NCI-H1930 (cell line): ENCODE data around the gene GPR37.

Experiments
- DNase-seq, 2 experiments: peaks; one replicate each; lab custom pipeline; 2025; lab: John Stamatoyannopoulos, UW

GPR37 gene

GRCh38 chr7:124780608-124781007 is 15.0 kb upstream of the GPR37 start:
- DNase-seq = no peak

GRCh38 chr7:124780056-124780455 is 14.5 kb upstream of the GPR37 start:
- DNase-seq = no peak

DNA sequence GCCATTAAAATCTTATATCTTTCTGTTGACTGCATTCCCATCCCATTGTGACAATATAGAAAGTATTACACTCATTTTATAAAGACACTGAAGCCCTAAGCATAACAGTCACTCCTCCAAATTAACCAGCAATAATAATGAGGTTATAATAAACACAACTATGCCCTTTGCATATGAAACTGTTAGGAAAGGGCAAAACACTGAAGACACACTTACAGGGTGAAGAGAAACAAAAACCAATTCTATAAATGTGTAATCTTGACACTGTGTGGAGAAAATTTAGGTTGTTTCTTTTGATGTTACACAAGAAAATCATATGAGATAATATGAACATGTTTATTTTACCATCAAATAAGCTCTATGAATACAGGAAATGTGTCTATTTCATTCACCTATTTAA is 14.0 kb upstream of the GPR37 start:
- DNase-seq = no peak

DNA sequence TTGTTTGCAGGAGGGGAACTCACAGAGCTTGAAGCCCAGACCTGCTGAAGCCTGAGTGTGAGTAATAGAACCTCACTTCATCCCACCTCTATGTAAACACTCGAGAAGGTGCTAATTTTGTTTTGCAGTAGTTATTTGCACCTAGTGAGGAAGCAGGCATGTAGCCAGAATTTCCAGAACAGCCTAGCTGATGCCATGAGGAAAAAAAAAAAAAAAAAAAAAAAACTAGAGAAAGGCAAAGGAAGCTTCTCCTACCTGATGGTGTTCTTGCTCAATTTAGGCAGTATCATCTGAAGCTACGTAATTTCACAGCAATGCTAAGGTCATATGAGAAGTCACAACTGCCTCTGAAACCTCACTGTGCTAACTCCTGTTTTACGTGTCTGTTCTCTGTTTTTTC is 13.6 kb upstream of the GPR37 start:
- no peak for DNase-seq

DNA sequence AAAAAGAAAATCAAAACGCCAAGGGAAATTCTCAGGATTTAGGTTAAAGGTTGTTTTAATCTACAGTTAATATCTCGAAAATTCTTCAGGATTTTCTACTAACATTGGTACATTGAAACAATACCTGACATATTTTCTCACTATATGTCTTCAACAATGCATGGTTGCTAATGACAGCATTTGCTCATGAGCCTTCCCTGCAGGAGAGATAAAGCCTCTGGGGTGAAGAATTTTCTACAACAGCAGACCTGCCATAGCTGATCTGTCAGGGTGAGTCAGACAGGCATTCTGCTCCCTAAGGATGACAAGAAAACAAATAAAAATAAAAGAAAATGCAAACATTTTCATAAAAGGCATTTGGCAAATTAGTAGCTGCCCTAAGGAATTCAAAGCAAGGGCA is 11.7 kb upstream of the GPR37 start:
- DNase-seq = no peak

DNA sequence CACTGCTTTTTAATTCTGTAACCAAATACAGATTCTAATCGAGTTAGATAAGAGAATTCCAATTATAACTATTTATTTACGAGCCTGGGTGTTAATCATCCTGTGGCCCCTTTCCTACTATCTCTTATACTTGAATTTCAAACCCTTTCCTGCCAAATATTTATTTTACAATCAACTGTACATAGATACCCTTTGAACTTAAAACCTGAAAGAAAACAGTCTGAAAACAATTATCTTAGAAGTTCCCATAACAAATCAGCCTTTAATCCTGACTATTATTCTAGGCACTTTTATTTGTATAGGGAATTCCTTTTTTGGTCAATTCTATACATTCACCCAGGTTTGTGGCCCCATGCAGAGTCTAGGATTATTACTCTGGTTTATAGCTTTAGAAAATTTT is 10.6 kb upstream of the GPR37 start:
- DNase-seq = no peak

DNA sequence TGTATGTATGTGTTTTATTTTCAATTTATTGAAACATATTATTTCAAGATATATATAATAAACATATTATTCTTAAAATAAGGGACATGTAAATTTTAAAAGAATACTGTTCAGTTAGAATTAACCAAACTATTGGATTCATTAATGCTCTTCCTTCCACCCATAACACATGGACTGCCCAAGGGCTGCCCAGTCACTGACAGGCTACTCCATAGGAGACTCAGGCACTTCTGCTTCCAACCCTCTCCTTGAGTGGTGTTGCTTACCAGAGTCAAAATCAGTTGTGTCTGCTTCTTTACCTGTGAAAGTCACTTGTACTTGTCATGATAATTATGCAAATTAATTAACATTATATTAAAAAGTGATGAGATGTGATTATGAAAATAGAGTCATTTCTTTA is 9.8 kb upstream of the GPR37 start:
- no peak for DNase-seq

GRCh38 chr7:124773938-124774337 is 8.3 kb upstream of the GPR37 start:
- no peak for DNase-seq

DNA sequence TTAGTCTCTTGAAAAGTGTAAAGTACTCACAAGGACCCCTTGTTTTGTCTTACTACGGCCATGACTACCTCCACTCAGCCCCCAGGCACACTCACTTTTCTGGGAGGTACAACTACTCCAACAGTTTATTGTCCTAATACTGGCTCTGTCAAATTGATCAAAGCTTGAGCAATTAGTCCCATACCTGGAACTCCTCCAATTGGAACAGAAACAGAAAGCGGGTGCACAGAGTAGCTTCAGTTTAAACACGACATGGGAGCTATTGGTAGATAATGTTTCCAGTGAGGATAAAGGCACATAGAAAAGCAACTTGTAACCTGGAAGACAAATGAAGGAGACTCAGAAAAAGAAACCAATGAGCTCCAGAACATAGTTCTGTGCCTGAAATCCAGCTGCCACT is 7.7 kb upstream of the GPR37 start:
- DNase-seq = no peak

GRCh38 chr7:124769136-124769535 is 3.5 kb upstream of the GPR37 start:
- no peak for DNase-seq

- no peak for DNase-seq
Measured at GRCh38 chr7:124768525-124768924, 2.9 kb upstream of the GPR37 start.

DNA sequence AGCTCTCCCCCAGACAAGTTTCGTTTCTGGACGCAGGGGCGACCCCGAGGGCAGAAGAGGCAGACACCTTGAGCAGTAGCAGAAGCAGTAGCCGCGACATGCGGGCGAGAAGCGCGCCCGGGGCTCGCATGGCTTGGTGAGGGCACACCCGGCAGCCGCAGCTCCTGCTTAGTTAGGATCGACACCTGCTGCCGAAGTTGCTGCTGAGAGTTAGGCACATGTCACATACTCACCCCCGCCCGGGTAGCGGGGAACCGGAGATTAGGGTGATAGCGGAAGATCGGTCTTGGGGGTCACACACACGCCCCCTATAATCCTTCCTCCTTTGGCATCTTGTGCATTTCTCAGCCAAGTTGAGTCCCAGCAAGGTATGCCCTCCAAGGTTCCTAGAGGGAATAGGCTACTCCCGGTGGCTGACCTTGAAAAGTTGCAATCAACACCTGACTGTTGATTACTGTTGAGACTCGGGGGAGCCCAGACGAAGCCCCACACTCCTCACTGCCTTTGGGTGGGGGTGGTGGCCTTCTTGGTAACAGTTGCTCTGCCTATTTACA is 668 bp downstream of the GPR37 start:
- DNase-seq = no peak

DNA sequence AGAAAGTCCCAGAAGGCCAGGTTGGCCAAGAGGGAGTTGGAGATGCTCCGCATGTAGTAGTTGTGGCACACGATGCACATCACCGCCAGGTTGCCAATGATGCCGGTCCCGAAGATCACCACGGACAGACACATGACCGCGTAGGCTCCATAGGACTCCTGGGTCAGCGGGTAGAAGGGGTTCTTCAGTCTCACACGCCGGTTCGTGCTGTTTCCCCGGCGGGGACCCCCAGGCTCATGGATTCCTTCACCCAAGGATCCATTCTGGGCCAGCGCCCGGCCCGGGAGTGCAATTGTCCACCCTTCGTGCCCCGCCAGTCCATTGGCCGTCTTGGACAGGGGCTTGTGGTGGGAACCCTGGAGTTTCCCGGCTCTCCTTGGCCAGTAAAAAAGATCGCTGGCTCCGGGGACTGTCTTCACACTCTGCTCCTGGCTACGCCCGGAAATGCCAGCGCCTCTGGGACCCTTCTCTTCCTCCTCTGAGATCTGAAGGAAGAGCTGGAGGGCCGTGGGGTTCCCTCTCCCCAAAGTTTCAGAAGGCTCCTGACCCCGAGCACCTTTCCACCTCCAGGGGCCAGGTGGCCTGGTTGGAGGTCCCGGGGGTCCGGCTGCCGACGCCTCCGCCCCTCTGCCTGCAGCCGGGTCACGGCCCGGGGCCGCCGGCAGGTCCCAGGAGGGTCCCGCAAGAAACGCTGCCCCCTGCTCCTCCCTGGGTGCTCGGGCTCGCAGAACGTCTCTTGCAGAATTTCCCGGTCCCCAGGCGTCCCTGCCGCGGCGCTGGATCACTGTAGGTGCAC is 1.3 kb downstream of the GPR37 start:
- DNase-seq = no peak

- no peak for DNase-seq
Measured at GRCh38 chr7:124762611-124763143, 2.9 kb downstream of the GPR37 start.

DNA sequence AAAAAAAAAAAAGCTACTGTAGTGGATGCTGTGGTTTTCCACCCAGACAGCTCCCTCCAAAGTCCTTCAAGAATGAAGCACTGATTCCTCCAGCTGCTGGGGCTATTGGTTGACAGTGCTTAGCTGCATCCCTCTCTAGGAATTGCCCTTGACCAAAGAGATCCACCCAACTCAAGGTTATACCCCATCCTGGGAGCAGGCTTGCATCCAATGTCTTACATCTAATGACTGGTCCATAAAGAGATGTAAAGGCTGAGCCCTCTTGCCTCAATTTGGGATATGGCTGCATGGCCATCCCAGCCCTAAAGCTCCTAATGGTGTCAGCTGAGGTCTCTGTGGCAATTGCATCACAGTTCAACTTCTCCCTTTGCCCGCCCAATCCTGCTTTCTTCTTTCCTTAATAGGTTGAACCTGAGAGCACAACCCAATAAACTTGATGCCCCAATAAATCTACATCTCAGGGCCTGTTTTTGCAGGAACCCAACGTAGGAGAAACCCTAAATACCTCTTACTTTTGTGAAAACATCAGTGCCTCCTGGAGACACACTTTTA is 4.4 kb downstream of the GPR37 start:
- no peak for DNase-seq

- no peak for DNase-seq
Measured at GRCh38 chr7:124758327-124758726, 7.3 kb downstream of the GPR37 start.

- no peak for DNase-seq
Measured at GRCh38 chr7:124754576-124755268, 10.9 kb downstream of the GPR37 start.

- no peak for DNase-seq
Measured at GRCh38 chr7:124752310-124752709, 13.3 kb downstream of the GPR37 start.

GRCh38 chr7:124751027-124751426 is 14.6 kb downstream of the GPR37 start:
- no peak for DNase-seq

GRCh38 chr7:124747072-124747471 is 18.5 kb downstream of the GPR37 start:
- DNase-seq = no peak

GRCh38 chr7:124738639-124739038 is 27.0 kb downstream of the GPR37 start:
- DNase-seq = no peak

GRCh38 chr7:124737760-124738300 is 27.8 kb downstream of the GPR37 start:
- DNase-seq = no peak

DNA sequence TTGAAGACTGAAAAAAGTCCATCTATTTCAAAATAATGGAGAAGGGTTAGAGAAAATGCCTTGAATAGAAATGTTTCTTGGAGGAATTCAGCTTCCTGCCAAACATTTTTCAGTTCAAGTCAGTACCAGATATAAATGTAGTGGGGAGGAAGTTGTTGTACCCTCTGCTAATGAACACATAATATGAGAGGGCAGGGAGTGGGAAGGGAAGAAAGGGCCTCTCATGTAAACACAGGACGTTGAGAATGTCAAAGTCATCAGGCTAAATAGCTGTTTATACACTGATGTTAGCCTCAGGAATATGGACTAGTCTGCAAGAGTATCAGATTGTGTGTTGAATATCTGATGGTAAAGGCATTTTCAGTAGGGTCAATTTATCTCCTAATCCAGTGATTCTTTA is 37.0 kb downstream of the GPR37 start:
- DNase-seq = no peak
